ENCODE results near the gene SELENOK.

SELENOK gene

DNA sequence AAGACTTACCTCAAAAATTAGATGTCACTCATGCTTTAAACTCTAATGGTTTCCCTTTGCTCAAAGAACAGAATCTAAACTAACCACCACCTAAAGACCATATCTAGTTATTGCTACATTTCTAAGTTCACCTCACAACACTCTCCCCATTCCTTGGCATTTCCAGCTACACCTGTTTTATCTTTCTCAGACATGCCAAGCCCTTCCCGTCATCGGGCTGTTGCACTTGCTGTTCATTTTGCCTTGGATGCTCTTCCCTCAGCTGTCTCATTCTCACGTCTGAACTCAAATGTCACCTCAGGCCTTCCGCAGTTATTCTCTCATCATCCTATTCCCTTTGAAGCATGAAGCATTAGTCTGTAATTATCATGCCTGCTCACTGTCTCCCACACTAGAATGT is 8.7 kb downstream of the SELENOK start:
- Histone ChIP-seq H3K36me3 (ENCODE audit: control insufficient read depth, insufficient read depth, low read length, severe bottlenecking) (peaks cover 55% of the 10 kb centered on the region), H3K4me3 (ENCODE audit: low read length) (no peak overlapping the region), H3K9ac (ENCODE audit: low read length) (no peak overlapping the region), H3K27me3 (replicated peaks; ENCODE audit: control insufficient read depth, insufficient read depth, low read length) (no peaks in the 10 kb centered on the region), H3K4me1 (ENCODE audit: control insufficient read depth, insufficient read depth, low read length) (peaks cover 13% of the 10 kb centered on the region), H3K9me3 (ENCODE audit: control insufficient read depth, low read length) (no peaks in the 10 kb centered on the region)
- no peak for DNase-seq (ENCODE audit: low read depth)

DNA sequence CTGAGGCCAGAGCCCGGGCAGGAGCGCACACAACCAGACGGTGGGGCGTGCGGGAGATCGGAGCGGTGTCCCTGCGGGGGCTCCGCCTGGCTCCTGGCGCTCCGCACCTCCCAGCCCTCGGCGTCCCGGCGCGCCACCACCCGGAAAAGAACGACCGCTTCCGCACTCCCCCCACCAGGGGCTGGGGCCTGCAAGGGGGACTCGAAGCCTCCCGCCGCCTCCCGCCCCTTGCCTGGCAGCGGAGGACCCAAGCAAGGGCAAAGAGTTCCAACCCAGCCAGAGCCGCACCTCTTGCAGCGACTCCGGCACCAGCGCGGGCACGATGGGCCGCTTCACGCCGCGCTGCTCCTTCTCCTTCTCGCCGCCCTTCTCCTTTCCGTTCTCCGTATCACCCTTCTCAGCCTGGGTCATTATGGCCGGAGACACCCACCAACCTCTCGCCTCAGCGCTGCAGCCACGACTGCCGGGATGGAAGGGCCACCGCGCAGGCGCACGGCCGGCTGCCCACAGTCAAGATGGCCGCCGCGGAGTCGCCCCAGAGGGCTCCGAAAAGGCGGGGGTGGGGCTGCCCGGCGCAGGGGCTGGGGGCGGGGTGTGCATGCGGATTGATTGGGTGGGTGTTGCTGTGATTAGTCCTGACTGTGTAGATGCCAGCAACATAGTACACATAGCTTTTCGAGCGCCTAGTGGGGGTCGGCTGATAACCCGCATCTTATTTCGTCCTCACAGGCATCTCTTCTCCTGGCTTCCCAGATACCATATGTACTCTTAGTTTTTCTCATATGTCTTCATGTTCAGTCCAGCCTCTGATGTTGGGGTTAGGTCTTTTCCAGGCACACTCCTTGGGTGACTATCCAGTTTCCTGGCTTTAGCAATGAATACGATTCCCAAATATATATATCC is 9.7 kb downstream of the SELENOK start, which contains the start of gene ACTR8:
ACTR8 (minus strand) TSS at position 462 of the 903 bp plus-strand sequence; CDS start at position 411, 51 bp downstream.
- DNase-seq (ENCODE audit: low read depth), result peak; percentile 92
- Histone ChIP-seq H3K27me3 (replicated peaks; ENCODE audit: control insufficient read depth, insufficient read depth, low read length) (no peaks in the 10 kb centered on the region), H3K4me1 (ENCODE audit: control insufficient read depth, insufficient read depth, low read length) (peaks cover 13% of the 10 kb centered on the region), H3K9me3 (ENCODE audit: control insufficient read depth, low read length) (no peaks in the 10 kb centered on the region), H3K9ac (ENCODE audit: low read length) (peak within 1 kb of the TSS; percentile 98), H3K4me3 (ENCODE audit: low read length) (peak within 1 kb of the TSS; percentile 96), H3K36me3 (ENCODE audit: control insufficient read depth, insufficient read depth, low read length, severe bottlenecking) (peaks cover 59% of the 10 kb centered on the region)

DNA sequence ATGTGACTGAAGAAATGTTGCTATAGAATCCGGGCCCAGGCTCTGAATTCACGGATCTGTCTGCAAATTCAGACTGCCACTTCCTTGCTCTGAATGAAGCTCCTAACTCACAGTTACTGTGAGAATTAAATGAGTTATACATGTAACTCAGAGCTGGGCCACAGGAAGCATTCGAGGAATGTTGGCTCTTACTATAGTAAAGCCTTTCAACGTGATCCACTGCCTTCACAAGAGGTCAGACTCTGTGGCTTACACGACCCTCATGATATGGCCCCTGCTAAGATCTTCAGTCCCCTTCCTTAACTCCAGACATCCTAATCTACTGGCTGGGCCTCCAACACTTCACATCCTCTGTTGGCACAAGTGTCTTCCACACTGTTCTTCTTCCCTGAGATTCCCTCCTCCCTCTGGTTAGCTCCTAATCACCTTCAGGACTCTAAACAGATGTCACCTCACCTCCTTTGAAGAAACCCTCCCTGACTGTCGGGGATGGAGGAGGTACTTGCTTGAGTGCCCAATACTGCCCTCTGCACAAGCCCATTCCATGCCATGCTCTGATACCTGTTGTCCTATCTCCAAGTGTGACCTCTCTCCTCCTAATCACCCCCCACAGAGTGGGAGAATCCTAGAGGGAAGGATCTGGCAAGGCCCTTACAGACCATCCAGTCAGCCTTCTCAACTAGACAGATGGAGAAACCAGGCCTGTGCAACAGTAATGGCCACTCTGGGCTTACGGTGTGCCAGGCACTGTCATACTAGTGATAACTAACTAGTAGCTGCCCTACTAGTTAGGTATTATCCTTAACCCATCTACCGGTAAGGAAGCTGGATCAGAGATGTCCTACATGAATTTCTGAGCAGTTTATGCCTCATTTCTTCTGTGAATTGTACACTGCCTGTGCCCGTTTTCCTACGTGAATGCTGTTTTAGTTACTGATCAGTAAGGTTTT is 11.0 kb downstream of the SELENOK start:
- H3K4me3 ChIP-seq (ENCODE audit: low read length), result peak overlapping the region; percentile 96
- H3K36me3 ChIP-seq (ENCODE audit: control insufficient read depth, insufficient read depth, low read length, severe bottlenecking), result peaks cover 64% of the 10 kb centered on the region
- H3K27me3 ChIP-seq (replicated peaks; ENCODE audit: control insufficient read depth, insufficient read depth, low read length), result no peaks in the 10 kb centered on the region
- DNase-seq (ENCODE audit: low read depth), result peak; percentile 56
- H3K9me3 ChIP-seq (ENCODE audit: control insufficient read depth, low read length), result no peaks in the 10 kb centered on the region
- peak overlapping the region; percentile 98 for H3K9ac ChIP-seq (ENCODE audit: low read length)
- peaks cover 13% of the 10 kb centered on the region for H3K4me1 ChIP-seq (ENCODE audit: control insufficient read depth, insufficient read depth, low read length)

DNA sequence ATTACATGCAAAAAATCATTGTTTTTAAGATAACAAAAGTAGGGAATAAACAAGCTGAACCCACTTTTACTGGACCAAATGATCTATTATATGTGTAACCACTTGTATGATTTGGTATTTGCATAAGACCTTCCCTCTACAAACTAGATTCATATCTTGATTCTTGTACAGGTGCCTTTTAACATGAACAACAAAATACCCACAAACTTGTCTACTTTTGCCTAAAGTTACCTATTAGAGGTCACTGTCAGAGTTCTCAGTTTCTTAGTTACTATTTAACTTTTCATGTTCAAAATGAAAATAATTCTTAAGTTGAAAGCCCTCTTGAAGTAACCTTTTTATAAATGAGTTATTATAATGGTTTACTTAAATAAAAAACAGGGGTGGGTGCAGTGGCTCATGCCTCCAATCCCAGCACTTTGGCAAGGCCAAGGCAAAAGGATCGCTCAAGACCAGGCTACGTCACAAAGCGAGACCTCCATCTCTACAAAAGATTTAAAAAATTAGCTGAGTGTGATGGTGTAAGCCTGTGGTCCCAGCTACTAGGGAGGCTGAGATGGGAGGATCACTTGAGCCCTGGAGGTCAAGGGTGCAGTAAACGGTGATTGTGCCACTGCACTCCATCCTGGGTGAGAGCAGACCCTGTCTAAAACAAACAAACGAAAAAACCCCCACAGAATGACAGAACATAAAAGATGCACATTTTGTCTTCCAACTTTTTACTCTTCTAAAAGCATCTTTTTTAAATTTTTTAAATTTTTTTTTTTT is 25.7 kb downstream of the SELENOK start:
- DNase-seq (ENCODE audit: low read depth), result no peak
- peaks cover 80% of the 10 kb centered on the region for H3K36me3 ChIP-seq (ENCODE audit: control insufficient read depth, insufficient read depth, low read length, severe bottlenecking)
- H3K4me1 ChIP-seq (ENCODE audit: control insufficient read depth, insufficient read depth, low read length), result no peaks in the 10 kb centered on the region
- no peaks in the 10 kb centered on the region for H3K27me3 ChIP-seq (replicated peaks; ENCODE audit: control insufficient read depth, insufficient read depth, low read length)
- no peak overlapping the region for H3K9ac ChIP-seq (ENCODE audit: low read length)
- H3K4me3 ChIP-seq (ENCODE audit: low read length), result no peak overlapping the region
- no peaks in the 10 kb centered on the region for H3K9me3 ChIP-seq (ENCODE audit: control insufficient read depth, low read length)

DNA sequence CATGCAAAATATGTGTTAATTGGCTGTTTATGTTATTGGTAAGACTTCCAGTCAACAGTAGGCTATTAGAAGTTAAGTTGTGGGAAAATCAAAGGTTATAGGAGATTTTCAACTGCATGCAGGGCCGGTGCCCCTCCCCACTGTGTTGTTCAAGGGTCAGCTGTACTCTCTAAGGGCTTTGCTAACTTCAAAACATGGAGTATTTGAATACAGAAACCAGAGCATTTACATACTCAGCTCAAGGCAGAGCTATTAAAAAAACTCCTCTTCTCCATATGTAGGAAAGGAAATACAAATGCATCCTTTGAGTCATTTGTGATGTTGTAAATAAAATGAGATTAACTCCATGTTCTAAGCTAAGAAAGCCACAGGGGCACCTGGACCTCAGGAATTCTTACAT is 28.5 kb downstream of the SELENOK start:
- Histone ChIP-seq H3K9me3 (ENCODE audit: control insufficient read depth, low read length) (no peaks in the 10 kb centered on the region), H3K9ac (ENCODE audit: low read length) (no peak overlapping the region), H3K27me3 (replicated peaks; ENCODE audit: control insufficient read depth, insufficient read depth, low read length) (no peaks in the 10 kb centered on the region), H3K4me3 (ENCODE audit: low read length) (no peak overlapping the region), H3K4me1 (ENCODE audit: control insufficient read depth, insufficient read depth, low read length) (no peaks in the 10 kb centered on the region), H3K36me3 (ENCODE audit: control insufficient read depth, insufficient read depth, low read length, severe bottlenecking) (peaks cover 56% of the 10 kb centered on the region)
- no peak for DNase-seq (ENCODE audit: low read depth)

DNA sequence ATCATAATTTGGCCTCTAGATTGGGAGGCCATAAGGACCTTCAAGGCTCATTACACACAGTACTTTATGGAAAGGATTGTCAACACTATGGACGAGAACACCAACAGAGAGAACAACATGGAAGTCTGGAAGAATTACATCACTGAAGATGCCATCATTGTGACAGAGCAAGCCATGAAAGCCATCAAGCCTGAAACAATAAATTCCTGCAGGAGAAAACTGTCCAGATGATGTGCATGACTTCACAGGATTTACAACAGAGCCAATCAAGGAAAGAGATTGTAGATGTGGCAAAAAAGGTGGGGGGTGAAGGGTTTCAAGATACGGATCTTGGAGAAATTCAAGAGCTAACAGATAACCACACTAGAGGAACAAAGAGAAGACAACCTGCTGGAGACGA is 29.4 kb downstream of the SELENOK start:
- no peaks in the 10 kb centered on the region for H3K27me3 ChIP-seq (replicated peaks; ENCODE audit: control insufficient read depth, insufficient read depth, low read length)
- no peak for DNase-seq (ENCODE audit: low read depth)
- no peak overlapping the region for H3K4me3 ChIP-seq (ENCODE audit: low read length)
- no peaks in the 10 kb centered on the region for H3K4me1 ChIP-seq (ENCODE audit: control insufficient read depth, insufficient read depth, low read length)
- H3K9ac ChIP-seq (ENCODE audit: low read length), result no peak overlapping the region
- H3K36me3 ChIP-seq (ENCODE audit: control insufficient read depth, insufficient read depth, low read length, severe bottlenecking), result peaks cover 47% of the 10 kb centered on the region
- no peaks in the 10 kb centered on the region for H3K9me3 ChIP-seq (ENCODE audit: control insufficient read depth, low read length)

DNA sequence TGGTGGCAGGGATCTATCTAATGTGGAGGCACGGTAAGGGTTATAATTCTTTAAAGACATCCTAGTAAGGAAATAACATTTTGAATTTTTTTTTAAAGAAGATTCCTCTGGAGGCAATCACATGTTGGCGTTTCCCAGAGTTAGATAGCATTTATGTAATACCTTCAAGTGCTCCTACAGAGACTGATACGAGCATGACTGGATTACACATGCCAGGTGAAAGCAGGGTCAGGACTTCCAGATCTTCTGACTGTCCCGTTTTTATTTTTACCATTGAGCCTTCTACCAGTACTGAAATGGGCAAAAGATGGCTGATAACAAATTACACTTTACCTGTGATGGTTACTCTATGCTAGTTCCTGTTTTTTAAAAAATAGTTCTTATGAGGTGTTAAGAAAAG is 31.5 kb downstream of the SELENOK start:
- H3K9ac ChIP-seq (ENCODE audit: low read length), result no peak overlapping the region
- H3K27me3 ChIP-seq (replicated peaks; ENCODE audit: control insufficient read depth, insufficient read depth, low read length), result no peaks in the 10 kb centered on the region
- no peak overlapping the region for H3K4me3 ChIP-seq (ENCODE audit: low read length)
- peaks cover 41% of the 10 kb centered on the region for H3K36me3 ChIP-seq (ENCODE audit: control insufficient read depth, insufficient read depth, low read length, severe bottlenecking)
- DNase-seq (ENCODE audit: low read depth), result no peak
- H3K4me1 ChIP-seq (ENCODE audit: control insufficient read depth, insufficient read depth, low read length), result no peaks in the 10 kb centered on the region
- no peaks in the 10 kb centered on the region for H3K9me3 ChIP-seq (ENCODE audit: control insufficient read depth, low read length)

DNA sequence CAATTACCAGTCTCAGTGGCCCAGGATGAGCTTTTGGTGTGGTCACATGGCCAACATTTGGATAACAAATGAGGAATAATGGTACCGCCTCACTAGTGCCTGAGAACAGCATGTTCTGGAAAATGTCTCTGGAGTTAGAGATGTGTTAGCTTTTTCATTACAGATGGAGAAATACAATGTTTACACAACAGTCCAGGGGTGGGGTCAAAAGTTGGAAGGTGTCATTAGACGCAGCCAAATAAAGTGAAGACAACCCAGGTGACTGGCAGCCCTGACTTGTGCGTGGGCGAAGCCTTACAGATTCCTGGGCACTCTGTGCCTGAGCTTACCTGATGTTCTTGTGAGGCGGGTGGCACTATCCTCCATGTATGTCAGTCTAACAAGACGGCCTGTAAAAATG is 32.5 kb downstream of the SELENOK start:
- Histone ChIP-seq H3K9me3 (ENCODE audit: control insufficient read depth, low read length) (no peaks in the 10 kb centered on the region), H3K27me3 (replicated peaks; ENCODE audit: control insufficient read depth, insufficient read depth, low read length) (no peaks in the 10 kb centered on the region), H3K36me3 (ENCODE audit: control insufficient read depth, insufficient read depth, low read length, severe bottlenecking) (peaks cover 31% of the 10 kb centered on the region), H3K4me1 (ENCODE audit: control insufficient read depth, insufficient read depth, low read length) (no peaks in the 10 kb centered on the region), H3K9ac (ENCODE audit: low read length) (no peak overlapping the region), H3K4me3 (ENCODE audit: low read length) (no peak overlapping the region)
- no peak for DNase-seq (ENCODE audit: low read depth)

DNA sequence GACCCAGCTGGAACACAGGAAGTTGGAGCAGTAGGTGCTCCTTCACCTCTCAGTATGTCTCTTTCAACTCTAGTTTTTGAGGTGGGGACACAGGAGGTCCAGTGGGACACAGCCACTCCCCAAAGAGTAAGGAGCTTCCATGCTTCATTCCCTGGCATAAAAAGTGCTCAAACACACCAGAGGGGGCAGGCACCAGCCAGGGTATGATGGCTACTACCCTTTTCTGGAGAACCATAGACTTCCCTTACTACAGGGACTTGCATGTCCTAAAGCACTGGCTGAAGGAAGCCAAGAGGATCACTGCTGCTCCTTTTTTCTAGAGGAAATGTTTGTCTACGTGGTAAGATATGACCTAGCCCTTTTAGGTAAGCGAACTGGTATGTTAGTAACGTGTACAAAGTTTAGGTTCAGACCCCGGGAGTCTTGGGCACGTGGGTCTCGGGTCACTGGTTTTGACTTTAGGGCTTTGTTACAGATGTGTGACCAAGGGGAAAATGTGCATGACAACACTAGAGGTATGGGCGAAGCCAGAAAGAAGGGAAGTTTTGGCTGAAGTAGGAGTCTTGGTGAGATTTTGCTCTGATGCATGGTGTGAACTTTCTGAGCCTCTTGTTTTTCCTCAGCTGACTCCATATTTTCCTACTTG is 33.4 kb downstream of the SELENOK start:
- Histone ChIP-seq H3K4me1 (ENCODE audit: control insufficient read depth, insufficient read depth, low read length) (no peaks in the 10 kb centered on the region), H3K9ac (ENCODE audit: low read length) (no peak overlapping the region), H3K9me3 (ENCODE audit: control insufficient read depth, low read length) (no peaks in the 10 kb centered on the region), H3K4me3 (ENCODE audit: low read length) (no peak overlapping the region), H3K27me3 (replicated peaks; ENCODE audit: control insufficient read depth, insufficient read depth, low read length) (no peaks in the 10 kb centered on the region), H3K36me3 (ENCODE audit: control insufficient read depth, insufficient read depth, low read length, severe bottlenecking) (peaks cover 23% of the 10 kb centered on the region)
- no peak for DNase-seq (ENCODE audit: low read depth)

DNA sequence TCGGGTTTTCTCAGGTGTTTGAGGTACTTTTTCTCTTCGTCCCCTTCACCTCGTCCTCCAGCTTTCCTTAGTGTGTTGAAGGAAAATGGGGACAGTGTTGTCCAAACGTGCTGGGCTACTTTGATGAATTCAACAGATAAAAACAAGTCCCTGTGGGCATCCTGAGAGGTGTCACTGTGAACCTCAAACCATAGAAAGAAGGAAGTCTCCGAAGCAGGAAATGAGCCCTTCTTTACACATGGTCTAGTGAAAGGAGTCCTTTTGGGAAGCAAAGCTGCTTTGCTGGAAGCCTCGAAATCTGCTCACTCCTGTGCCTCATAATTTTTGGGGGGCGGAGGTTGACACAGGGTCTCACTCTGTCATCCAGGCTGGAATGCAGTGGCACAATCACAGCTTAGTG is 34.7 kb downstream of the SELENOK start:
- DNase-seq (ENCODE audit: low read depth), result no peak
- Histone ChIP-seq H3K9me3 (ENCODE audit: control insufficient read depth, low read length) (no peaks in the 10 kb centered on the region), H3K9ac (ENCODE audit: low read length) (no peak overlapping the region), H3K4me1 (ENCODE audit: control insufficient read depth, insufficient read depth, low read length) (no peaks in the 10 kb centered on the region), H3K4me3 (ENCODE audit: low read length) (no peak overlapping the region), H3K27me3 (replicated peaks; ENCODE audit: control insufficient read depth, insufficient read depth, low read length) (no peaks in the 10 kb centered on the region), H3K36me3 (ENCODE audit: control insufficient read depth, insufficient read depth, low read length, severe bottlenecking) (peaks cover 12% of the 10 kb centered on the region)

Measured in adipocyte (in vitro differentiated cells).